Right ventricle myocardium superior (tissue), 1 donor: ENCODE measurements around the gene C17orf67. TPM values are rescaled to one million over a fixed set of nuclear protein-coding genes. Genes with fewer than 3 reads are reported as not detected.

ENCODE experiments used
- ATAC-seq: fragments of 200-7000 bp; cut with Tn5 transposase; one replicate; pipeline ENCODE4 v1.9.1; 2020; ENCODE audit warnings: mild to moderate bottlenecking; ENCODE audit not compliant: poor library complexity
- DNase-seq: peaks from one replicate; pipeline ENCODE4 v3.0.0-alpha.2; 2020
- intact Hi-C: fragments of 100-400 bp; cut with DNase I; formaldehyde crosslinking; loops from one replicate; pipeline ENCODE4 v1.11.2; 2022
- total RNA-seq: library from RNA; stranded (reverse); fragmentation: NEBNext Ultra II Directional; extraction: Animal tissue kit (Norgen Biotek cat#: 25700); gene quantifications from one replicate; pipeline ENCODE4 v1.2.1, GENCODE V29; 2021
- donor health status: DM: no; HTN: yes; CAD: no; lungs with severe emphysema.

Gene C17orf67
- total RNA-seq, 1 donor from 2014 or later = 1.1 TPM

DNA sequence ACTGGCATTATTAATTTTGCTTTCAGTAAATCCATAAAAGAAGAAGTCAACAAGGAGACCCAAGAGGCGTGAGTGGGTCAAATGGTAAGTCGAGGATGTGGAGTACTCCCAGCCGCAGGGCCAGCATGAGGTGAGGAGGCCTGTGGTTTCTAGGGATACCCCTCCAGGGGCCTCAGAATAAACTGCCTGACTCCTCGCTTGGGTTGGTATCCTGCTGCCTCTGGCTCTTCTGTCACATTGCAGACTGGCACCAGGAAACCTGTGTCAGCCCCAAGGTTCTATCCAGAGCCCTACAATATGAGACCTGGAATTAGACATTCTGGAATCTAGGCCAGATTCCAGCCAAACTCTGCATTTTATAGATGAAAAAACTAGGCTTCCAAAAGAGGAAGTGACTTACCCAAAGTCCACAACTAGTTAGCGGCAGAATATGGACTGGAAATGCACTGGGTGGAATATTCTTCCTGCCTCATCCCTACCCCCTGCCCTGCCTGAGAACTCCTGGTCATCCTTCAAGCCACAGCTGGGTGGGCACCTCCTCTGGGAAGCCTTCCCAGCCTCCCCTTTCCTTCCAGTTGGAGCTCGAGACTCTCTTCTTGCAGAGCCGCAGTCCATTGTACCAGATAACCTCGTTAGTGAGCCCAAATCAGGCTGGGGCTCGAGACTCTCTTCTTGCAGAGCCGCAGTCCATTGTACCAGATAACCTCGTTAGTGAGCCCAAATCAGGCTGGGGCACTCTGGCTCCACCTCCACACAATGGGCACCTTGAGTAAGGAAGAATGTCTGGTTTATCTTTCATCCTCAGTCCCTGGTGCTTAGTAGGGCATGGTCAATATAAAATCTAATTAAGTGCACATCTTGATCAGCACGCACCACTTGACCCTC lies 22.6 kb downstream of the C17orf67 start:
- DNase-seq = no peak
- intact Hi-C loops = no loop called here

DNA sequence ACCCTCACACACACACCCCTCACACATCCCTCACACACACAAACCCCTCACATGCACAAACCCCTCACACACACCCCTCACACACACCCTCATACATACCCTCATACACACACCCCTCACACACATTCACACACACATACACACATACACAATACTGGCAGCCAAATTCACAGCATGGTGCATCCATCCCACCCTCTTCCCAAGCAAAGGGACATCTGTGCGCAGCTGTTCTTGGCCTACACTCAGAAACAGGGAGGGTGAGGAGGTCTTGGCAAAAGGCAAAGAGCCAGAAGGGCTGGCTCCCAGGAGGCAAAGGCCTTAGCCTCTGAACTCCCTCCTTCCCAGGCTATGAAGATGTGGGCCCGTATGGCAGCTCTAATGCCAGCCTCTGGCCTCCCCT lies 23.4 kb downstream of the C17orf67 start:
- ATAC-seq = peak; percentile 71
- no peak for DNase-seq
- intact Hi-C loops = no loop called here

More for the DNA sequence above, 22.6 kb downstream of the C17orf67 start:
- ATAC-seq = no peak

DNA sequence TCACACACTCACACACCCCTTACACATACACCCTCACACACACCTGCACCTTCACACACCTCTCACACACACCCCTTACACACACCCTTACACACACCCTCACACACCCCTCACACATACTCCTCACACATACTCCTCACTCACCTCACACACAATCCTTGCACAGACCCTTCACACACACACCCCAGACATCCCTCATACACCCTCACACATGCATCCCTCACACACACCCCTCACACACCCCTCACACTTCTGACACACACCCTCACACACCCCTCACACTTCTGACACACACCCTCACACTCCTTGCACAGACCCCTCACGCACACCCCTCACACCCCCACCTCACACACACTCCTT lies 23.9 kb downstream of the C17orf67 start:
- ATAC-seq = no peak
- intact Hi-C loops = no loop called here

DNA sequence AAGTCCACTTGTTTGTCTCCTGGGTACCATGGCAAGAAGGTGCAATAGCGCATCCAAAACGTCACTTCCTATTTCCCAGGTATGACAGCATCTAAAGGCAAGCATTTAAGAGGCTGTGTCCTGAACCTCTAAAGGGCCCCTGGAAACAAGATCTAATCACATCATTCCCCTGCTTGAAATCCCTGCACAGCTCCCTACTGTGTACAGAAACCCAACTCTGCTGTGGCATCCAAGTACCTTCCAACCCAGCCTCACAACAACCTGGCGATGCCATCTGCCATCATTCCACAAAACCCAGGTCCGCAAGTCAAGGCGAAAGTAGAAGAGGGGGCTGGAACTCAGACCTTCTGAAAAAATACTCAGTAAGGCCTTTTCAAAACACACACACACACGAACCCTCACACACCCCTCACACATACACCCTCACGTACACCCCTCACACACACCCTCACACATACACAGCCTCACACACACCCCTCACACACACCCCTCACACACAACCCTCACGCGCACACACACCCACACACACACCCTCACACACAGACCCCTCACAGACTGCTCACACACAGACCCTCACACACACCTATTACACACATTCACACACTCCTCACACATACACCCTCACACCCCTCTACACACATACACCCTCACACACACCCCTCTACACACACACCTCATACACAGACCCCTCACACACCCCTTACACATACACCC lies 24.5 kb downstream of the C17orf67 start:
- ATAC-seq (no peak), DNase-seq (no peak)
- intact Hi-C loops = no loop called here

More for the DNA sequence above, 23.9 kb downstream of the C17orf67 start:
- no peak for DNase-seq

DNA sequence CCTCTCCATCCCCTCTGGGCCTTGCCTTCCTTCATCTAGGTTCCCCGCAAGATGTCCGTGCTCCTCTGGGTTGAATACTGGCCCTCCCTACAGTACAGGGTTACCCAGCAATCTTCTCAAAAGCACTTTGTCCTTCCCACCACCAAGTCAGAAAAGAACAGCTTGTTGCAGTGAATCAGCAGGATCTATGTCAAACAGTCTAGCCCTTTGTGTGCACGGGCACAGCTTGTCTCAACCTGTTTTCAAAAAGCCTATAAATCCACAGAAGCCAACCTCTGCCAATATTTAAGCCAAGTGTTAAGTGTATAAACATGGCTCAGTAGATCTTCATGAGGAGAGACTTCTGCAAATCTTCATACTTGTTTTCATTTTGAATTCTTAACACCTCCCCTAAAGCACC lies 25.2 kb downstream of the C17orf67 start:
- intact Hi-C loops = no loop called here
- DNase-seq = no peak
- no peak for ATAC-seq

DNA sequence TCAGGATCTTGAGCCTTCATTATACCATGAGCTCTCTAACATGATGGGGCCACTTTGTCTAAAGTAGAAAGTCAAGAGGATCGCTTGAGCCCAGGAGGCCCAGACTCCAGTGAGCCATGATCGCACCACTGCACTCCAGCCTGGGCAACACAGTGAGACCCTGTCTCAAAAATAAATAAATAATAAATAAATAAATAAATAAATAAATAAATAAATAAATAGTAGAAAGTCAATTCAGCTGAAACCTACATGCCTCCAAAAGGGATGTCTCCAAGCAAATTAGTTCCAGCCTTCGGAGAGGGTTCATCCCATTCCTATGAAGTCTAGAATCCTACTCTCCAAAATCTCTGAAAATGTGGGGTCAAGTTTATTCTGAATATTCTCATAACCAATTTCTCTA lies 26.0 kb downstream of the C17orf67 start:
- ATAC-seq (no peak), DNase-seq (no peak)
- intact Hi-C loops = no loop called here

DNA sequence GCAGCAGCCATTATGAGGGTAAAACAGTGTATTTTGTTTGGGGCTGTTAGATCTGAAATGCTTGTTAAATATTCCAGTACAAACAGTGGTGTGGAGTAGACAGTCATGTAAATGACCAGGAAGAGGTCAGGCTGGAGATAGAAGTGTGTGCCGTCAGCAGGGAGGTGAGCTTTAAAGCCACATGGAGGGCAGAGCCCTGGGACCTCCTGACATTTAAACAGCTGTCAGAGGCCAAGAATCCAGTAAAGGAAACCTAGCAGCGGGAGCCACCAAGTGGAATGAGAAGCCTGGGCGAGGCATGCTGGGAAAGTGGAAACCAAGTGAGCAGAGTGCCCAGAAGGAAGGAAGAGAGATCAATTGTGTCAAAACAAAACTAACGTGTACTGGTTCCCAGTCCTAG lies 26.8 kb downstream of the C17orf67 start:
- intact Hi-C loops = no loop called here
- ATAC-seq (no peak), DNase-seq (no peak)

DNA sequence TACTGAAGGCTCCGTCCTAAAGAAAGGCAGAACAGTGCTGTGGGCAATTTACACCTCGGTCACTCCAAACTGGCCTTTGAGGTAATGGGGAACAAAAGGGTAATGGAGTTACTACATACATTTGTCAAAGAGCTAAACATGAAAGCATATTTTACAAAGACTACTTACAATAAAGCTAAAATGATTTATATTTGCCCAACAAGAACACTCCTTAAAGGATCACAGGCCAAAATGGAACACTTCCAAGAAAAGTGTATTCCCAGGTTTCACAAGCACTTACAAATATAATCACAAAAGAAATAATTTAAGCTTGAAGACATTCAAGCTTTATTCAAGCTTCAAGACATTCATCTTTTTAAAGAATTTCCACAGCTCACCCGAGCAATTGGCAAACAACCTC lies 29.3 kb downstream of the C17orf67 start:
- ATAC-seq (no peak), DNase-seq (no peak)
- intact Hi-C loops = no loop called here

DNA sequence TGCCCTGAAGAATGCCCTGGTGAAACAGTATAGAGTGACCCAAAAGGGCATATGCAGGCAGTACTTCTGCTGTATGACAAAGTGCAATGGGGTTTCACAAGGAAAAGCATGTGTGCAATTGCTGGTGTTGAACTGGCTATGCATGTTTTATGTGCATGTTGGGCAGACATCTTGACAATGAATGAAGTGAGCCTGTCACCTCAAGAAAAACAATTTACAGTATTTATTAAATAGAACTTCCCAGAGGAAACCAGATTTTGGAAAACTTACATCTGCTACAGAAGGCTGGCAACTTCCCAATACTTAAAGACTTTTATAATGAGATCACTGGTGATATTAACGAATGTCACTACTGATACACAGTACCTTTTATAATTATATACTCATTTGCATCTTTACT lies 30.6 kb downstream of the C17orf67 start:
- no peak for DNase-seq
- intact Hi-C loops = no loop called here
- ATAC-seq = no peak

DNA sequence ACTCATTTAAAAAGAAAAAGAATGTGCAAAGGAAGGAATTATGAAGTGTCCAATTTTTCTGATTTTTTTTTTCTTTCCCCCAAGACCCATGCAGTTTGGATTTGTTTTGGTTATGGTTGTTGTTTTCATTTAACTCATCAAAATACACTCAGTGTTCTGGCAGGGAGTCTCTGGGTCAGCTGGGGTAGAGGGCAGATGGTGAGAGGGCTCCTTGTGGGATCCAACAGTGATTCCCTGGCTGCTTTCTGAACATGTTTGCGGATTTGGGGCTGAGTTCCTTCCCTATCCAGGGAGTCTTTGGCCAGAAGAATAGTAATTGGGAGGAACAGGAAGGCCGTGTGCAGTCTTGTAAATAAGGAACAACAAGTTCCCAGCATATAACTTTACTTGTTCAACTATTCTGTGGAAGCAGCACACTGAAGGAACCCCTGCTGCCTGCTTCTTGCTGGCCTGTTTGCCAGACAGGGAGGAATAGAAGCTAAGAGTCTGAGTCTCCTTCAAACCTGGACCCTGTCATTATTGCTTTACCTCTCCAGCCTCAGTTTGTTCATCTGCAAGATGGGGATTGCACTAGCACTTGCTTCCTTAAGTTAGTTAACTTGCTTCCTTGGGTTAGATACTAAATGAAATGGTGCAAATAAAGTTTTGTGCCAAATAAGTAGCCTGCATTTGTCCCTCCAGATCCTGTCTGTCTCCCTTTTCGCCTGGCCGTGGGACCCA lies 32.1 kb downstream of the C17orf67 start:
- intact Hi-C loops = no loop called here
- ATAC-seq = peak; percentile 55
- DNase-seq = no peak

DNA sequence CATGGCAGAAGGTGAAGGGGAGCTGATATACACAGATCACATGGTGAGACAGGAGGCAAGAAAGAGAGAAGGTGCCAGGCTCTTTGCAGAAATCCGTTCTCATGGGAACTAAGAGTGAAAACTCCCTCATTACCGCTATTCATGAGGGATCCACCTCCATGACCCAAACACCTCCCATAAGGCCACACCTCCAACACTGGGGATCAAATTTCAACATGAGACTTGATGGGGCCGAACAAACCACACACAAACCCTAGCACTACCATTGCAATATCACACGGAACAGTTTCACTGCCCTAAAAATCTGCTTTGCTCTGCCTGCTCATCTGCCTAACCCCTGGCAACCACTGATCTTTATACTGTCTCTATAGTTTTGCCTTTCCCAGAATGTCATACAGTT lies 34.8 kb downstream of the C17orf67 start:
- no peak for ATAC-seq

DNA sequence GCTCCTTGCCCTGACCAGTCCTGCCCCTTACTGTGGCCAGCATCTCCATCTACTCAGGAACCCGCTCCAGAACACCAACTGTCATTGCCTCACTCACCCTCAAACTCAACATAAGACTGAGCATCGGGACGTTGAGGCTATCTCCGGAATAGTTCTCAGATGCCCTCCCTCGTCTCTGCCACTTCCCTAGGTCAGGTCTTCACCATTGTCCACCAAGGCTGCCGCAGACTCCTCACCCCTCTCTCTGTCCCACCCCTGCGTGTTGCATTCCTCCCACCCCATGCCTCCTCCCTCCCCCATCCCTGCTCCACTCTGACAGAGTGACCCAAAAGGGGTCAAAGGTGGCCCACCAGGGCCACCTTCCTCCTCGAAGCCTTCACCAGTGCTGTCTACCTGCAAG lies 37.2 kb downstream of the C17orf67 start:
- intact Hi-C loops = no loop called here

More for the DNA sequence above, 34.8 kb downstream of the C17orf67 start:
- no peak for DNase-seq
- intact Hi-C loops = no loop called here

DNA sequence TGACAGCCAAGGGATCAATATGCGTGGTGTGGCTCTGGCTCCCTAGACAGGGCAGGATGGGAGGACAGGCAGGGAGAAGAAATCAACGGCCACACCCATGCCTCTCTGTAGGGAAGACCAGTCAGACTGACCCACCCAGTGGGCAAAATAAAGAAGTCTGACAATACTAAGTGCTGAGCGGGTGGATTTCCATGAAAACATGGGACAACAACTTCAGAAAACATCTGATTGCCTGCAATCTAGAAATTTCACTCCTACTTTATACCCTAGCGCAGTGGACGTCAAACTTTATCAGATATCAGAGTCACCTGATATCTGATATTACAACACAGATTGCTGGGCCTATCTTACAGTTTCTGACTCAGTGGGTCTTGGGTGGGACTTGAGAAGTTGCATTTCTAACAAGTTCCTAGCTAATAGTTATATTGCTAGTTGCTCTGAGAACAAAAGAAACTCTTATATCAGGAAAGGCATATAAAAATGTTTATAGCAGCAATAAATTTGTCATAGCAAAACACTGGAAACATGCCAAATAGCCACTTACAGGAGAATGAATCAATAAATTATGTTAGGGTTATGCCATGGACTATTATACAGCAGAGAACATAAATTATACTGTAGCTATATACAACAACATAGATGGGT lies 38.4 kb downstream of the C17orf67 start:
- intact Hi-C loops = no loop called here
- ATAC-seq = no peak

More for the DNA sequence above, 37.2 kb downstream of the C17orf67 start:
- no peak for DNase-seq
- ATAC-seq = no peak

DNA sequence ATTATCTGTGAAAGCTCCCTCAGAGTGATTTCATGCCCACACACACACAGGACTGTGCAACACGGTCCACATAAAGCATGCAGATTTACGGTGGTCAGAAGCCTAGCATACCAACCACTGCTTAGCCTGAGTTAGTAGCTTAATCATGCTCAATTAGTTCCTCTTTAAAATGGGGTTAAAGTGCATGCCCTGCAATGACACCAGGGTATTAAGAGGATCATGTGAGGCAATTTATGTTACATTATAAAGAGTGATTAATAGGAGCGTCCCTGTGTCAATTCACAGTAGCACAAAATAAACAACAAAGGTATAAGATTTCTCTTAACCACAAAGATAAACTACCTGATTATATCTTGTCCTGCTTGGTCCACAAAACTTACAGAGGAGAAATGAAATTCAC lies 39.8 kb downstream of the C17orf67 start:
- DNase-seq (no peak), ATAC-seq (no peak)
- intact Hi-C loops = no loop called here

More for the DNA sequence above, 38.4 kb downstream of the C17orf67 start:
- no peak for DNase-seq

DNA sequence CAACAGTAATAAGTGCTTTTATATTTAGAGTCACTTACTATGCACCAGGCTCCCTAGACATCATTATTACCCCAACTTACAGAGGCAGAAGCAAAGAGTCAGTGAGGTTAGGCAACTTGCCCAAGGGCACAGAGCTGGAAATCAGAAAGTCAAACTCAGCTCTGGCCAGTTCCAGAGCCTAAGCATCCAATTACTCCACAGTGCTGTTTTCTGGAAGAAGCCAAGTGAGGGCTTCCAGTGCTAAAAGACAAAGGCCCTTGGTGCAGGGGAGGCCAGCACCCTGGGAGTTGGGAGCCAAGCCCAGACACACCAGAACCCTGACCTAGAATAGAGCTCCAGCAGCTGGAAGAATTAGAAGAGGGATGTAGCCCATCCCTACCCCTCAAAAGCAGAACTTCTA lies 40.2 kb downstream of the C17orf67 start:
- ATAC-seq (no peak), DNase-seq (no peak)
- intact Hi-C loops = no loop called here

DNA sequence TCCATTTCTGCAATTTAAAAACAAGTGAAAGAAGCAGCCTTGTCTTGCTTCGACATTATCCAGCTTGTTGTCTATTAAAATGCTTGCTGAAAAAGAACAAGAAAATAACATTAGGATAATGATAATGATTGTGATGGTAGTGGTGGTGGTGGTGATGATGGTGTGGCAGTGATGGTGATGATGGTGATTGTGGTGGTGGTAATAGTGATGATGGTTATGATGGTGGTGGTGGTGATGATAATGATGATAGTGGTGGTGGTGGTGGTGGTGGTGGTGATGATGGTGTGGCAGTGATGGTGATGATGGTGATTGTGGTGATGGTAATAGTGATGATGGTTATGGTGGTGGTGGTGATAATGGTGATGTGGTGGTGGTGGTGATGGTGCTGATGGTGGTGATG lies 41.5 kb downstream of the C17orf67 start:
- no peak for DNase-seq
- no peak for ATAC-seq
- intact Hi-C loops = no loop called here

DNA sequence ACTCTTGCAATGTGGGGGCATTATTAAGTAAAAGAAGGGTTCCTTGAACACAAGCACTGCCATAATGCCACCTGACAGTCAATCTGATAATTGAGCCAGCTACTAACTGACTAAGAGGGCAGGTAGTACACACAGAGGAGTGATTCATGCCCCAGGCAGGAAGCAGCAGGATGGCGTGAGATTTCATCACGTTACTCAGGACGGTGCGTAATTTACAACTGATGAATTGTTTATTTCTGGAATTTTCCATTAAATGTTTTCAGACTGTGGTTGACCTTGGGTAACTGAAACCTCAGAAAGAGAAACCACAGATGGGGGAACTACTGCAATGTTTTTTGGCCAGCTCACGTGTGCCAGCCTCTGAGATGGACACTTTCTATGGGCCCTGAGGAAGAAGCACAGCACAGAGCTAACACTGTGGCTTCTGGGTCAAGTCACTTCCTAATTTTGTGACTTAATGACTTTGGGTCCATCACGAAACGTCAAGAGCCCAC lies 46.7 kb downstream of the C17orf67 start:
- intact Hi-C loops = no loop called here
- ATAC-seq (peak; percentile 34), DNase-seq (no peak)

DNA sequence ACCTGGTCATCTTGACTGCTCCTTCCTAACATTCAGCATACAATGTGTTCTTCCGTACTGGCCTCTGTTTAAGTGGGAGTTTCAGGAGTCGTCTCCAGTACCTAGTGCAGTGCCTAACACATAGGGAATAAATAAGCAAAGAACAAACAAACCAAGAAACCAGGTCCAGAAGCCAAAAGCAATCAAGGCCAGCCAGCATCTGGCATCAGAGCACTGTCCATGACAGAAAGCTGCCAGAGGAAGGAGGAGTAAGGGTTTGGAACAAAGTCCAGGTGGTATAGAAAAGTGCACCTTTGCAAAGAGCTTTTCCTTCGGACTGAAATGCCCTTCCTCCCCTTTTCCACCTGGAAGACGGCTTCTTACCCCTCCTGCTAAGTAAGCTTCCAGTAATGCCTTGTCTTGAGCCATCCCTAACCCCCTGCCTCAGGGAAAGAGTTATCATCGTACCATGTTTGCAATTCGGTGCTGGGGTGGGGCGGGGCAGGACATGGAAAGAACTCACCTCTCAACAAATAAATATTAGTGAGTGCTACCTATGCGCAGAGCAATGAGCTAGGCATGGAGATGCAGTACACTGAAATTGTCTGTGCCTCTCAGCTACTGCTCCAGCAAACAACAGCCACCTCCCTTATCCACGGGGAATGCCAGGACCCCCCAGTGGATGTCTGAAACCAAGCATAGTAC lies 47.6 kb downstream of the C17orf67 start:
- intact Hi-C loops = no loop called here
- ATAC-seq (no peak), DNase-seq (no peak)
